ENCODE data around the gene MED16. TPM values are rescaled to one million over a fixed set of nuclear protein-coding genes. Genes with fewer than 3 reads are reported as not detected.

Gene MED16
- total RNA-seq, 1 experiment from 2014 or later, result 66.9 TPM

DNA sequence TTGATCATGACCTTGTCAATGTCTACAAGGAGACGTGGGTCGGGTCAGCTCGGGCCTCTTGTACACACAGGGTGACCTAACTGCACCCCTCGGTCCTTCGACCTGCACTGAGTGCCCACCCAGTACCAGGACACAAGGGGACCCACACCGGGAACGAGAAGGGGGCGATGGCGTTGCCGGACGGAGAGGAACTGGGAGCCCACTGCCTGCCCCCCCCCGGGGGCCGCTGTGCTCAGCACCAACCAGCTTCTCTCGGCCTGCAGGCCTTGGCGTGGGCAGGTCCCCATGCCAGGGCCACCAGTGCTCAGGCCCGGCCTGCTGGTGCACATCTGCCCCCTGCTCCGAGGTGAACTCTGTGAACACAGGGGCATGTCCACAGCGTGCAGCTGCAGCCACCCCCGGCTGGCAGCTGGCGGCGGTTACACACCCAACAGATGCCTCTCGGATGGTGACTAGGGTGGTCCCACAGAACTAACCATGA, 19.4 kb downstream of the MED16 start:
- POLR2A ChIA-PET, result interaction anchor here (1.3 kb wide), 1 partner anchor 10 kb away, joined by 3 read pairs; no protein-coding TSS in a partner anchor
- CTCF ChIA-PET, result interaction anchor here (0.5 to 0.6 kb wide), 3 partner anchors 10 to 24 kb away, joined by 3 to 4 read pairs (median 3); no protein-coding TSS in a partner anchor
- Mint-ChIP-seq H3K9me3 (no peaks in the 10 kb centered on the region), H3K27me3 (ENCODE audit: low read depth) (no peaks in the 10 kb centered on the region), H3K4me3 (no peak overlapping the region), H3K27ac (no peak overlapping the region), H3K4me1 (no peaks in the 10 kb centered on the region; the same call in 1 of the 2 replicates), H3K36me3 (peaks cover 19% of the 10 kb centered on the region)
- ATAC-seq (no peak), DNase-seq (ENCODE audit: low spot score) (no peak)
- TF ChIP-seq, protein P1, sequence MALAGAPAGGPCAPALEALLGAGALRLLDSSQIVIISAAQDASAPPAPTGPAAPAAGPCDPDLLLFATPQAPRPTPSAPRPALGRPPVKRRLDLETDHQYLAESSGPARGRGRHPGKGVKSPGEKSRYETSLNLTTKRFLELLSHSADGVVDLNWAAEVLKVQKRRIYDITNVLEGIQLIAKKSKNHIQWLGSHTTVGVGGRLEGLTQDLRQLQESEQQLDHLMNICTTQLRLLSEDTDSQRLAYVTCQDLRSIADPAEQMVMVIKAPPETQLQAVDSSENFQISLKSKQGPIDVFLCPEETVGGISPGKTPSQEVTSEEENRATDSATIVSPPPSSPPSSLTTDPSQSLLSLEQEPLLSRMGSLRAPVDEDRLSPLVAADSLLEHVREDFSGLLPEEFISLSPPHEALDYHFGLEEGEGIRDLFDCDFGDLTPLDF (CRISPR knock-in tag; IDR thresholded peaks at IDR 0.05), result no peak
- TF ChIP-seq SOX15 (CRISPR knock-in tag; IDR thresholded peaks at IDR 0.05) (no peak), ZNF671 (CRISPR knock-in tag; IDR thresholded peaks at IDR 0.05) (no peak), ZNF396 (CRISPR knock-in tag; IDR thresholded peaks at IDR 0.05; ENCODE audit: borderline replicate concordance) (no peak), ETV6 (CRISPR knock-in tag; IDR thresholded peaks at IDR 0.05) (no peak)
- TF ChIP-seq, protein P2, sequence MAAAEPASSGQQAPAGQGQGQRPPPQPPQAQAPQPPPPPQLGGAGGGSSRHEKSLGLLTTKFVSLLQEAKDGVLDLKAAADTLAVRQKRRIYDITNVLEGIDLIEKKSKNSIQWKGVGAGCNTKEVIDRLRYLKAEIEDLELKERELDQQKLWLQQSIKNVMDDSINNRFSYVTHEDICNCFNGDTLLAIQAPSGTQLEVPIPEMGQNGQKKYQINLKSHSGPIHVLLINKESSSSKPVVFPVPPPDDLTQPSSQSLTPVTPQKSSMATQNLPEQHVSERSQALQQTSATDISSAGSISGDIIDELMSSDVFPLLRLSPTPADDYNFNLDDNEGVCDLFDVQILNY (CRISPR knock-in tag; IDR thresholded peaks at IDR 0.05), result no peak

DNA sequence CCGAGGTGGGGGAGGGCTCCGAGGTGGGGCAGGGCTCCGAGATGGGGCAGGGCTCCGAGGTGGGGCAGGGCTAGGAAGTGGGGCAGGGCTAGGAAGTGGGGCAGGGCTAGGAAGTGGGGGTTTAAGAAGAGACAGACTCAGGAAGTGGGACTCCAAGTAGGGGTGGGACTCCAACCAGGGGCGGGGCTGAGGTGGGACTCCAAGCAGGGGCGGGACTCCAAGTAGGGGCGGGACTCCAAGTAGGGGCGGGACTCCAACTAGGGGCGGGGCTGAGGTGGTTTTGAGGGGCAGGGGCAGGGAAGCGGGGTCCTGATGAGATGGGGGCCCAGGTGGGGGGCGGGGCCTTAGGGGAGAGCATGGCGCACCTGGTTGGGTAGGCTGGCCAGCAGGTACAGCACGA, 19.9 kb downstream of the MED16 start:
- ChIA-PET CTCF (interaction anchor here (0.5 to 2.1 kb wide), 4 partner anchors 21 to 45 kb away, joined by 3 to 7 read pairs (median 4); no protein-coding TSS in a partner anchor), POLR2A (interaction anchor here (0.6 to 1.3 kb wide), 2 partner anchors 9 to 54 kb away, joined by 3 to 4 read pairs; no protein-coding TSS in a partner anchor)
- no peaks in the 10 kb centered on the region for H3K27me3 Mint-ChIP-seq (ENCODE audit: low read depth)
- H3K27ac Mint-ChIP-seq, result no peak overlapping the region
- no peaks in the 10 kb centered on the region for H3K9me3 Mint-ChIP-seq
- peaks cover 20% of the 10 kb centered on the region for H3K36me3 Mint-ChIP-seq
- TF ChIP-seq, protein P3, sequence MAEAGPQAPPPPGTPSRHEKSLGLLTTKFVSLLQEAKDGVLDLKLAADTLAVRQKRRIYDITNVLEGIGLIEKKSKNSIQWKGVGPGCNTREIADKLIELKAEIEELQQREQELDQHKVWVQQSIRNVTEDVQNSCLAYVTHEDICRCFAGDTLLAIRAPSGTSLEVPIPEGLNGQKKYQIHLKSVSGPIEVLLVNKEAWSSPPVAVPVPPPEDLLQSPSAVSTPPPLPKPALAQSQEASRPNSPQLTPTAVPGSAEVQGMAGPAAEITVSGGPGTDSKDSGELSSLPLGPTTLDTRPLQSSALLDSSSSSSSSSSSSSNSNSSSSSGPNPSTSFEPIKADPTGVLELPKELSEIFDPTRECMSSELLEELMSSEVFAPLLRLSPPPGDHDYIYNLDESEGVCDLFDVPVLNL (CRISPR knock-in tag; IDR thresholded peaks at IDR 0.05; ENCODE audit: borderline replicate concordance, low read depth), result no peak
- TF ChIP-seq HMGA2 (CRISPR knock-in tag; IDR thresholded peaks at IDR 0.05) (no peak), EMX1 (CRISPR knock-in tag; IDR thresholded peaks at IDR 0.05) (no peak), ESRRA (CRISPR knock-in tag; IDR thresholded peaks at IDR 0.05; ENCODE audit: borderline replicate concordance) (no peak), TP53 (CRISPR knock-in tag; IDR thresholded peaks at IDR 0.05) (no peak), SP1 (CRISPR knock-in tag; conservative IDR thresholded peaks at IDR 0.05) (no peak), SMAD3 (CRISPR knock-in tag; IDR thresholded peaks at IDR 0.05; ENCODE audit: borderline replicate concordance) (no peak), ZNF263 (CRISPR knock-in tag; IDR thresholded peaks at IDR 0.05; ENCODE audit: low read depth) (no peak), ZNF121 (CRISPR knock-in tag; IDR thresholded peaks at IDR 0.05) (no peak), ZNF423 (CRISPR knock-in tag; IDR thresholded peaks at IDR 0.05) (no peak), ELF4 (CRISPR knock-in tag; IDR thresholded peaks at IDR 0.05; ENCODE audit: low read depth) (no peak)
- TF ChIP-seq, protein P4, sequence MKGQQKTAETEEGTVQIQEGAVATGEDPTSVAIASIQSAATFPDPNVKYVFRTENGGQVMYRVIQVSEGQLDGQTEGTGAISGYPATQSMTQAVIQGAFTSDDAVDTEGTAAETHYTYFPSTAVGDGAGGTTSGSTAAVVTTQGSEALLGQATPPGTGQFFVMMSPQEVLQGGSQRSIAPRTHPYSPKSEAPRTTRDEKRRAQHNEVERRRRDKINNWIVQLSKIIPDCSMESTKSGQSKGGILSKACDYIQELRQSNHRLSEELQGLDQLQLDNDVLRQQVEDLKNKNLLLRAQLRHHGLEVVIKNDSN (CRISPR knock-in tag; IDR thresholded peaks at IDR 0.05), result no peak
- TF ChIP-seq, protein P5, sequence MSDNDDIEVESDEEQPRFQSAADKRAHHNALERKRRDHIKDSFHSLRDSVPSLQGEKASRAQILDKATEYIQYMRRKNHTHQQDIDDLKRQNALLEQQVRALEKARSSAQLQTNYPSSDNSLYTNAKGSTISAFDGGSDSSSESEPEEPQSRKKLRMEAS (CRISPR knock-in tag; IDR thresholded peaks at IDR 0.05), result no peak
- TF ChIP-seq, protein P6, sequence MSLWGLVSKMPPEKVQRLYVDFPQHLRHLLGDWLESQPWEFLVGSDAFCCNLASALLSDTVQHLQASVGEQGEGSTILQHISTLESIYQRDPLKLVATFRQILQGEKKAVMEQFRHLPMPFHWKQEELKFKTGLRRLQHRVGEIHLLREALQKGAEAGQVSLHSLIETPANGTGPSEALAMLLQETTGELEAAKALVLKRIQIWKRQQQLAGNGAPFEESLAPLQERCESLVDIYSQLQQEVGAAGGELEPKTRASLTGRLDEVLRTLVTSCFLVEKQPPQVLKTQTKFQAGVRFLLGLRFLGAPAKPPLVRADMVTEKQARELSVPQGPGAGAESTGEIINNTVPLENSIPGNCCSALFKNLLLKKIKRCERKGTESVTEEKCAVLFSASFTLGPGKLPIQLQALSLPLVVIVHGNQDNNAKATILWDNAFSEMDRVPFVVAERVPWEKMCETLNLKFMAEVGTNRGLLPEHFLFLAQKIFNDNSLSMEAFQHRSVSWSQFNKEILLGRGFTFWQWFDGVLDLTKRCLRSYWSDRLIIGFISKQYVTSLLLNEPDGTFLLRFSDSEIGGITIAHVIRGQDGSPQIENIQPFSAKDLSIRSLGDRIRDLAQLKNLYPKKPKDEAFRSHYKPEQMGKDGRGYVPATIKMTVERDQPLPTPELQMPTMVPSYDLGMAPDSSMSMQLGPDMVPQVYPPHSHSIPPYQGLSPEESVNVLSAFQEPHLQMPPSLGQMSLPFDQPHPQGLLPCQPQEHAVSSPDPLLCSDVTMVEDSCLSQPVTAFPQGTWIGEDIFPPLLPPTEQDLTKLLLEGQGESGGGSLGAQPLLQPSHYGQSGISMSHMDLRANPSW (CRISPR knock-in tag; conservative IDR thresholded peaks at IDR 0.05; ENCODE audit: low read depth), result no peak
- TF ChIP-seq, protein P7, sequence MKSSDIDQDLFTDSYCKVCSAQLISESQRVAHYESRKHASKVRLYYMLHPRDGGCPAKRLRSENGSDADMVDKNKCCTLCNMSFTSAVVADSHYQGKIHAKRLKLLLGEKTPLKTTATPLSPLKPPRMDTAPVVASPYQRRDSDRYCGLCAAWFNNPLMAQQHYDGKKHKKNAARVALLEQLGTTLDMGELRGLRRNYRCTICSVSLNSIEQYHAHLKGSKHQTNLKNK (CRISPR knock-in tag; IDR thresholded peaks at IDR 0.05), result no peak
- H3K4me1 Mint-ChIP-seq, result no peaks in the 10 kb centered on the region; the same call in 1 of the 2 replicates
- H3K4me3 Mint-ChIP-seq, result no peak overlapping the region
- ATAC-seq (peak; percentile 86), DNase-seq (ENCODE audit: low spot score) (peak; percentile 82)

Data from WTC11 (cell line).